MCF 10A (cell line): ENCODE measurements around the gene ARID5A. TPM values are rescaled to one million over a fixed set of nuclear protein-coding genes. Genes with fewer than 3 reads are reported as not detected.

ENCODE experiments used
- BruUV-seq: library from RNA; stranded (reverse); fragments of 400-500 nt; replicated peaks from 2 replicates; lab custom pipeline; 2021; lab: Mats Ljungman, UMichigan
- CTCF ChIA-PET: fragments of 300-600 bp; sonication (Branson Sonifier 250); formaldehyde crosslinking; extraction: SDS; loops from one replicate; lab custom pipeline; 2021; ENCODE audit warnings: antibody characterized with exemption, inconsistent platforms; lab: Yijun Ruan, JAX
- POLR2A ChIA-PET: fragments of 300-600, 350-650 bp; sonication (Branson Sonifier 250); formaldehyde crosslinking; extraction: SDS; loops from one replicate; lab custom pipeline; 2020; ENCODE audit warnings: antibody characterized with exemption, inconsistent platforms; lab: Yijun Ruan, JAX
- DNase-seq: peaks from one replicate; pipeline ENCODE4 v3.0.0-alpha.2; 2018; ENCODE audit not compliant: unreplicated experiment
- H3K27ac Mint-ChIP-seq: one replicate; pipeline ENCODE4 v1.8.0; 2022; ENCODE audit warnings: mild to moderate bottlenecking, low read depth, mixed read lengths; ENCODE audit not compliant: unreplicated experiment
- H3K27me3 Mint-ChIP-seq: one replicate; pipeline ENCODE4 v1.8.0; 2022; ENCODE audit warnings: mixed read lengths; ENCODE audit not compliant: insufficient read depth, unreplicated experiment
- H3K36me3 Mint-ChIP-seq: one replicate; pipeline ENCODE4 v1.8.0; 2022; ENCODE audit warnings: mild to moderate bottlenecking, moderate library complexity, mixed read lengths; ENCODE audit not compliant: insufficient read depth, unreplicated experiment
- H3K4me1 Mint-ChIP-seq: one replicate; pipeline ENCODE4 v1.8.0; 2022; ENCODE audit warnings: mixed read lengths; ENCODE audit not compliant: insufficient read depth, unreplicated experiment
- H3K4me3 Mint-ChIP-seq: one replicate; pipeline ENCODE4 v1.8.0; 2022; ENCODE audit warnings: mild to moderate bottlenecking, moderate library complexity, mixed read lengths; ENCODE audit not compliant: unreplicated experiment
- H3K9me3 Mint-ChIP-seq: one replicate; pipeline ENCODE4 v1.8.0; 2022; ENCODE audit warnings: mixed read lengths; ENCODE audit not compliant: unreplicated experiment
- CTCF ChIP-seq: fragments of 200-600 bp; IDR thresholded peaks from one replicate; pipeline ENCODE4 v1.8.0; 2022; ENCODE audit warnings: antibody characterized with exemption, mild to moderate bottlenecking; ENCODE audit not compliant: unreplicated experiment
- intact Hi-C: fragments of 100-400 bp; cut with micrococcal nuclease; formaldehyde crosslinking; loops from 2 replicates; pipeline ENCODE4 v1.14.1; 2022
- total RNA-seq: library from RNA; stranded (reverse); gene quantifications from 2 replicates; pipeline ENCODE4 v1.2.3, GENCODE V29; 2022

ARID5A gene
- total RNA-seq, 1 experiment from 2014 or later: 3.4 TPM

- CTCF ChIA-PET: interaction anchor here (0.9 to 2.0 kb wide), 4 partner anchors 10 to 189 kb away, joined by 3 to 10 read pairs (median 3); no protein-coding TSS in a partner anchor
- no peaks in the 10 kb centered on the region for H3K27me3 Mint-ChIP-seq
- DNase-seq: no peak
- no peak overlapping the region for H3K27ac Mint-ChIP-seq
- no peaks in the 10 kb centered on the region for H3K36me3 Mint-ChIP-seq
- no peaks in the 10 kb centered on the region for H3K4me1 Mint-ChIP-seq
- no TSS peak for BruUV-seq
- intact Hi-C loops: no loop called here
- POLR2A ChIA-PET: no interaction called here
- no peaks in the 10 kb centered on the region for H3K9me3 Mint-ChIP-seq
- H3K4me3 Mint-ChIP-seq: no peak overlapping the region
- TF ChIP-seq CTCF: no peak
Measured at GRCh38 chr2:96549466-96549785, 12.9 kb downstream of the ARID5A start.

GRCh38 chr2:96549967-96550786, 13.6 kb downstream of the ARID5A start:
- no peak overlapping the region for H3K4me3 Mint-ChIP-seq
- no peak for TF ChIP-seq CTCF
- no peaks in the 10 kb centered on the region for H3K36me3 Mint-ChIP-seq
- H3K27me3 Mint-ChIP-seq: no peaks in the 10 kb centered on the region
- H3K27ac Mint-ChIP-seq: no peak overlapping the region
- intact Hi-C loops: no loop called here
- DNase-seq: no peak
- POLR2A ChIA-PET: no interaction called here
- CTCF ChIA-PET: interaction anchor here (0.7 to 1.1 kb wide), 5 partner anchors 10 to 272 kb away, joined by 3 to 4 read pairs (median 3); no protein-coding TSS in a partner anchor
- H3K9me3 Mint-ChIP-seq: no peaks in the 10 kb centered on the region
- BruUV-seq: no TSS peak
- H3K4me1 Mint-ChIP-seq: no peaks in the 10 kb centered on the region

GRCh38 chr2:96550787-96551604, 14.4 kb downstream of the ARID5A start:
- no peak overlapping the region for H3K4me3 Mint-ChIP-seq
- no peak overlapping the region for H3K27ac Mint-ChIP-seq
- BruUV-seq: no TSS peak
- no peak for DNase-seq
- POLR2A ChIA-PET: no interaction called here
- H3K36me3 Mint-ChIP-seq: no peaks in the 10 kb centered on the region
- CTCF ChIA-PET: interaction anchor here (0.7 kb wide), 1 partner anchor 217 kb away, joined by 4 read pairs; no protein-coding TSS in a partner anchor
- intact Hi-C loops: no loop called here
- no peaks in the 10 kb centered on the region for H3K4me1 Mint-ChIP-seq
- H3K27me3 Mint-ChIP-seq: no peaks in the 10 kb centered on the region
- TF ChIP-seq CTCF: no peak
- H3K9me3 Mint-ChIP-seq: no peaks in the 10 kb centered on the region
